Mesenchymal stem cell (in vitro differentiated cells and primary cell): ENCODE results near the gene MPPED2.

ENCODE experiments used
- DNase-seq: peaks from one replicate; pipeline ENCODE4 v3.0.0-alpha.2; 2013
- H2AFZ ChIP-seq: one replicate; pipeline ENCODE4 v1.6.1; 2013; ENCODE audit warnings: low read depth, mild to moderate bottlenecking, control low read depth, inconsistent platforms, low read length, moderate library complexity
- H2AK5ac ChIP-seq: 2 replicates; pipeline ENCODE4 v1.6.1; 2013; ENCODE audit warnings: low read length, moderate library complexity, mild to moderate bottlenecking, inconsistent platforms; ENCODE audit not compliant: severe bottlenecking
- H2BK120ac ChIP-seq: one replicate; pipeline ENCODE4 v1.6.1; 2013; ENCODE audit warnings: low read depth, mild to moderate bottlenecking, inconsistent platforms, low read length, moderate library complexity
- H2BK12ac ChIP-seq, 2 experiments: one replicate each; pipeline ENCODE4 v1.6.1; 2013; ENCODE audit warnings: inconsistent platforms in 2 of 2, low read length in 2 of 2, mild to moderate bottlenecking in 2 of 2, moderate library complexity in 2 of 2, control low read depth in 1 of 2
- H2BK15ac ChIP-seq: one replicate; pipeline ENCODE4 v1.6.1; 2013; ENCODE audit warnings: mild to moderate bottlenecking, low read depth, inconsistent platforms; ENCODE audit not compliant: poor library complexity, severe bottlenecking
- H2BK5ac ChIP-seq: 2 replicates; pipeline ENCODE4 v1.6.1; 2013; ENCODE audit warnings: low read depth, mild to moderate bottlenecking, low read length, control low read depth, inconsistent platforms; ENCODE audit not compliant: poor library complexity, severe bottlenecking
- H3K14ac ChIP-seq, 2 experiments: one replicate each; pipeline ENCODE4 v1.6.1; 2013; ENCODE audit warnings: inconsistent platforms in 2 of 2, low read length in 2 of 2, control low read depth in 1 of 2, mild to moderate bottlenecking in 1 of 2, moderate library complexity in 1 of 2
- H3K18ac ChIP-seq, 2 experiments: one replicate each; pipeline ENCODE4 v1.6.1; 2013; ENCODE audit warnings: inconsistent platforms in 2 of 2, low read length in 2 of 2, control low read depth in 1 of 2, low read depth in 1 of 2, mild to moderate bottlenecking in 1 of 2
- H3K23ac ChIP-seq, 2 experiments: one replicate each; pipeline ENCODE4 v1.6.1; 2013; ENCODE audit warnings: inconsistent platforms in 2 of 2, low read length in 2 of 2, mild to moderate bottlenecking in 2 of 2, moderate library complexity in 2 of 2, control low read depth in 1 of 2
- H3K27ac ChIP-seq: 2 replicates; pipeline ENCODE4 v1.5.1; 2013; ENCODE audit warnings: mild to moderate bottlenecking, moderate library complexity, low read length, control low read depth, inconsistent platforms; ENCODE audit not compliant: poor library complexity, severe bottlenecking
- H3K27me3 ChIP-seq, 2 experiments: 2 replicates each; pipeline versions ENCODE4 v1.6.1 to v1.7.0; 2013; ENCODE audit warnings: low read length in 2 of 2, mild to moderate bottlenecking in 2 of 2, moderate library complexity in 2 of 2, control low read depth in 1 of 2, inconsistent platforms in 1 of 2; ENCODE audit not compliant: control insufficient read depth in 1 of 2, insufficient read depth in 1 of 2
- H3K36me3 ChIP-seq, 2 experiments: 2 replicates each; pipeline versions ENCODE4 v1.6.1 to v1.7.0; 2013; ENCODE audit warnings: low read length in 2 of 2, control low read depth in 1 of 2, inconsistent platforms in 1 of 2, low read depth in 1 of 2, mild to moderate bottlenecking in 1 of 2; ENCODE audit not compliant: insufficient read depth in 2 of 2, control insufficient read depth in 1 of 2
- H3K4ac ChIP-seq, 2 experiments: one replicate each; pipeline ENCODE4 v1.6.1; 2013; ENCODE audit warnings: inconsistent platforms in 2 of 2, low read length in 2 of 2, mild to moderate bottlenecking in 2 of 2, moderate library complexity in 2 of 2, control low read depth in 1 of 2, low read depth in 1 of 2
- H3K4me1 ChIP-seq: 2 replicates; pipeline ENCODE4 v1.6.1; 2013; ENCODE audit warnings: low read depth, low read length, control low read depth; ENCODE audit not compliant: control insufficient read depth, insufficient read depth
- H3K4me2 ChIP-seq: 2 replicates; pipeline ENCODE4 v1.6.1; 2013; ENCODE audit warnings: low read length, mild to moderate bottlenecking, inconsistent platforms; ENCODE audit not compliant: poor library complexity, severe bottlenecking
- H3K4me3 ChIP-seq, 2 experiments: 2 replicates each; pipeline versions ENCODE4 v1.5.1 to v1.7.0; 2013; ENCODE audit warnings: low read length in 2 of 2, mild to moderate bottlenecking in 2 of 2, control low read depth in 1 of 2, low read depth in 1 of 2; ENCODE audit not compliant: insufficient read depth in 1 of 2
- H3K79me1 ChIP-seq: replicated peaks from 2 replicates; pipeline ENCODE4 v1.6.1; 2013; ENCODE audit warnings: mild to moderate bottlenecking, control low read depth, low read length, inconsistent platforms; ENCODE audit not compliant: poor library complexity, severe bottlenecking
- H3K9ac ChIP-seq: 2 replicates; pipeline ENCODE4 v1.7.0; 2013; ENCODE audit warnings: mild to moderate bottlenecking, low read length, moderate library complexity
- H3K9me3 ChIP-seq: 2 replicates; pipeline ENCODE4 v1.7.0; 2013; ENCODE audit warnings: mild to moderate bottlenecking, low read length; ENCODE audit not compliant: control insufficient read depth
- H4K8ac ChIP-seq: one replicate; pipeline ENCODE4 v1.6.1; 2013; ENCODE audit warnings: inconsistent platforms, mild to moderate bottlenecking, low read length, moderate library complexity
- H4K91ac ChIP-seq: one replicate; pipeline ENCODE4 v1.6.1; 2013; ENCODE audit warnings: mild to moderate bottlenecking, low read length, inconsistent platforms
- WGBS: methylation state at CpG from one replicate; pipeline ENCODE4 v1.1.7; 2013; ENCODE audit warnings: mixed read lengths; 5-methylcytosine and 5-hydroxymethylcytosine counted together

The MPPED2 gene

GRCh38 chr11:30510750-30511149, 75.4 kb downstream of the MPPED2 start:
- no peak overlapping the region for H2BK12ac ChIP-seq
- WGBS, result no CpG with 5 or more reads among the region's 2 CpGs

DNA sequence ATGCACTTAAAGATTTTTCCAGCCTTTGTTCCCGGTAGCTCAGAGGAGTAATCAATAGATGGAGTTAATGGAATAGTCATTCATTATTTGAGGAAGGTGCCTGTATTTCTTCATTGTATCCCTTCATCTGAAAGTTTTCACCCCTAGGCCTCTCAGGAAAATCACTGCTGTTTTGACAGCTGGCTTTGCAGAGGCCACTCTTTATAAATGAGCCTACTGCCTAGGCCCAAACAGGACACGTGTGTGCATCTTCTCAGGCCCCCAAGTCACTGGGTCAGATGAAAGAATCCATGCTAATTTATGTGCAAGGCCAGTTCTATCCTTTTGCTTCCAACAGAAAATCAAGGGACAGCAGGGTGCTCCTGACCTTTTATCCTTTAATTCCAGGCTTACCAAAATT, 76.8 kb downstream of the MPPED2 start:
- no peak for DNase-seq
- 88% methylated on average over 2 of the region's 2 CpGs for WGBS

More at GRCh38 chr11:30510750-30511149, 75.4 kb downstream of the MPPED2 start:
- Histone ChIP-seq H3K36me3 (no peaks in the 10 kb centered on the region), H3K4me3 (no peak overlapping the region), H4K91ac (no peak overlapping the region), H3K4me1 (no peaks in the 10 kb centered on the region), H3K18ac (no peak overlapping the region), H2BK15ac (no peak overlapping the region), H3K27me3 (no peaks in the 10 kb centered on the region), H3K9me3 (no peaks in the 10 kb centered on the region), H3K4ac (no peak overlapping the region), H4K8ac (no peak overlapping the region), H2AFZ (no peak overlapping the region), H2BK120ac (no peak overlapping the region), H2AK5ac (no peak overlapping the region), H3K14ac (no peak overlapping the region), H3K23ac (no peak overlapping the region), H3K9ac (no peak overlapping the region), H3K27ac (no peak overlapping the region), H2BK5ac (no peak overlapping the region), H3K4me2 (no peak overlapping the region), H3K79me1 (no peaks in the 10 kb centered on the region)
- DNase-seq, result no peak

DNA sequence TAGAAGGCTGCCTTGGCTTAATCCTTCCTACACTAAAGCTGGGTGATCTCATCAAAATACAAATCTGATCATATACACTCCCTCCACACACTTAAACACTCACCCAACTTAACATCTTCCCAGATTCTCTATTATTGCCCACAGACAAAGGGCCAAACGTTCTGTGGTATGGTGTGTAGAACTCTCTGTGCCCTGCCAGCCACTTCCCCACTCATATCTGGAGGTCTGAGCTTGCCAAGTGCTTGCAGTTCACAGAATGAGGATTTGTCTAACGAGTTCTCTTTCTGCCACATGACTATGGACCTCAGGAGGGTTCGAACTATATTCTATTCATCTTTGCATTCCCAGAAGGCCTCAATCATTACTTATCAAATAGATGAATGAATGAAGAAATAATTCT, 77.6 kb downstream of the MPPED2 start:
- Histone ChIP-seq H3K18ac (no peak overlapping the region), H3K27me3 (no peaks in the 10 kb centered on the region), H4K91ac (no peak overlapping the region), H3K27ac (no peak overlapping the region), H4K8ac (no peak overlapping the region), H3K9ac (no peak overlapping the region), H2BK12ac (no peak overlapping the region), H2AK5ac (no peak overlapping the region), H3K4ac (no peak overlapping the region), H3K23ac (no peak overlapping the region), H3K36me3 (no peaks in the 10 kb centered on the region), H3K9me3 (no peaks in the 10 kb centered on the region), H2BK120ac (no peak overlapping the region), H3K4me3 (no peak overlapping the region), H2BK15ac (no peak overlapping the region), H2BK5ac (no peak overlapping the region), H3K4me1 (peaks cover 2% of the 10 kb centered on the region), H2AFZ (no peak overlapping the region), H3K79me1 (no peaks in the 10 kb centered on the region), H3K4me2 (no peak overlapping the region), H3K14ac (no peak overlapping the region)
- 40% methylated on average over 2 of the region's 3 CpGs for WGBS
- no peak for DNase-seq

More for the DNA sequence above, 76.8 kb downstream of the MPPED2 start:
- Histone ChIP-seq H3K27ac (no peak overlapping the region), H3K4me3 (no peak overlapping the region), H2BK5ac (no peak overlapping the region), H2BK120ac (no peak overlapping the region), H4K91ac (no peak overlapping the region), H2BK12ac (no peak overlapping the region), H3K4ac (no peak overlapping the region), H3K4me1 (peaks cover under 1% of the 10 kb centered on the region), H2AK5ac (no peak overlapping the region), H3K9ac (no peak overlapping the region), H2AFZ (no peak overlapping the region), H4K8ac (no peak overlapping the region), H2BK15ac (no peak overlapping the region), H3K4me2 (no peak overlapping the region), H3K9me3 (no peaks in the 10 kb centered on the region), H3K18ac (no peak overlapping the region), H3K14ac (no peak overlapping the region), H3K27me3 (no peaks in the 10 kb centered on the region), H3K23ac (no peak overlapping the region), H3K79me1 (no peaks in the 10 kb centered on the region), H3K36me3 (no peaks in the 10 kb centered on the region)

- no peak for DNase-seq
- H2BK5ac ChIP-seq, result no peak overlapping the region
- no peak overlapping the region for H4K8ac ChIP-seq
- H3K4ac ChIP-seq, result no peak overlapping the region
- H3K36me3 ChIP-seq, result no peaks in the 10 kb centered on the region
- no peak overlapping the region for H2AFZ ChIP-seq
- no peak overlapping the region for H2BK120ac ChIP-seq
- H3K79me1 ChIP-seq, result no peaks in the 10 kb centered on the region
- no peak overlapping the region for H3K4me2 ChIP-seq
- H2BK15ac ChIP-seq, result no peak overlapping the region
- WGBS, result 70% methylated on average over 2 of the region's 3 CpGs
- no peak overlapping the region for H3K18ac ChIP-seq
- no peak overlapping the region for H3K4me3 ChIP-seq
- H3K14ac ChIP-seq, result no peak overlapping the region
- H2BK12ac ChIP-seq, result no peak overlapping the region
- H3K9me3 ChIP-seq, result no peaks in the 10 kb centered on the region
- H3K23ac ChIP-seq, result no peak overlapping the region
- H3K4me1 ChIP-seq, result peaks cover 2% of the 10 kb centered on the region
- H4K91ac ChIP-seq, result no peak overlapping the region
- no peak overlapping the region for H3K9ac ChIP-seq
- no peak overlapping the region for H2AK5ac ChIP-seq
- H3K27me3 ChIP-seq, result no peaks in the 10 kb centered on the region
- no peak overlapping the region for H3K27ac ChIP-seq
Observed at GRCh38 chr11:30505603-30506002, 80.5 kb downstream of the MPPED2 start.
